ENCODE measurements around the gene DLX4.

DLX4 gene

GRCh38 chr17:50003911-50004310, 34.9 kb downstream of the DLX4 start:
- H3K36me3 ChIP-seq (ENCODE audit: control insufficient read depth in 1 of 2, insufficient read depth in 2 of 2, low read length in 2 of 2) = no peaks in the 10 kb centered on the region
- H3K27me3 ChIP-seq (ENCODE audit: control insufficient read depth in 1 of 2, insufficient read depth in 2 of 2, low read length in 2 of 2) = peaks cover 19 to 27% of the 10 kb centered on the region in 2 donors
- peaks cover 0 to 3% of the 10 kb centered on the region in 2 donors for H3K9me3 ChIP-seq (ENCODE audit: control insufficient read depth in 1 of 2, low read length in 2 of 2)
- no peak overlapping the region for H3K4me3 ChIP-seq (ENCODE audit: low read depth in 1 of 2, low read length in 2 of 2)
- no peak overlapping the region for H3K9ac ChIP-seq (ENCODE audit: low read depth in 1 of 2, low read length in 2 of 2)
- no peak overlapping the region for H3K27ac ChIP-seq (ENCODE audit: low read depth, low read length)
- H3K4me1 ChIP-seq (ENCODE audit: control insufficient read depth in 1 of 2, insufficient read depth in 2 of 2, low read length in 2 of 2) = no peaks in the 10 kb centered on the region

- no peaks in the 10 kb centered on the region for H3K36me3 ChIP-seq (ENCODE audit: control insufficient read depth in 1 of 2, insufficient read depth in 2 of 2, low read length in 2 of 2)
- H3K9me3 ChIP-seq (ENCODE audit: control insufficient read depth in 1 of 2, low read length in 2 of 2) = peaks cover 5 to 15% of the 10 kb centered on the region in 2 donors
- no peak overlapping the region for H3K4me3 ChIP-seq (ENCODE audit: low read depth in 1 of 2, low read length in 2 of 2)
- no peak overlapping the region for H3K9ac ChIP-seq (ENCODE audit: low read depth in 1 of 2, low read length in 2 of 2)
- no peak overlapping the region for H3K27ac ChIP-seq (ENCODE audit: low read depth, low read length)
- H3K4me1 ChIP-seq (ENCODE audit: control insufficient read depth in 1 of 2, insufficient read depth in 2 of 2, low read length in 2 of 2) = no peaks in the 10 kb centered on the region
- H3K27me3 ChIP-seq (ENCODE audit: control insufficient read depth in 1 of 2, insufficient read depth in 2 of 2, low read length in 2 of 2) = peaks cover 0 to 1% of the 10 kb centered on the region in 2 donors
Observed at GRCh38 chr17:50009282-50009681, 40.3 kb downstream of the DLX4 start.

GRCh38 chr17:50013079-50013478, 44.1 kb downstream of the DLX4 start:
- Histone ChIP-seq H3K27ac (ENCODE audit: low read depth, low read length) (no peak overlapping the region), H3K4me1 (ENCODE audit: control insufficient read depth in 1 of 2, insufficient read depth in 2 of 2, low read length in 2 of 2) (no peaks in the 10 kb centered on the region), H3K9ac (ENCODE audit: low read depth in 1 of 2, low read length in 2 of 2) (no peak overlapping the region), H3K27me3 (ENCODE audit: control insufficient read depth in 1 of 2, insufficient read depth in 2 of 2, low read length in 2 of 2) (no peaks in the 10 kb centered on the region), H3K4me3 (ENCODE audit: low read depth in 1 of 2, low read length in 2 of 2) (no peak overlapping the region), H3K9me3 (ENCODE audit: control insufficient read depth in 1 of 2, low read length in 2 of 2) (peaks cover 5 to 15% of the 10 kb centered on the region in 2 donors), H3K36me3 (ENCODE audit: control insufficient read depth in 1 of 2, insufficient read depth in 2 of 2, low read length in 2 of 2) (no peaks in the 10 kb centered on the region)

- H3K4me1 ChIP-seq (ENCODE audit: control insufficient read depth in 1 of 2, insufficient read depth in 2 of 2, low read length in 2 of 2) = no peaks in the 10 kb centered on the region
- H3K36me3 ChIP-seq (ENCODE audit: control insufficient read depth in 1 of 2, insufficient read depth in 2 of 2, low read length in 2 of 2) = no peaks in the 10 kb centered on the region
- H3K9me3 ChIP-seq (ENCODE audit: control insufficient read depth in 1 of 2, low read length in 2 of 2) = peaks cover 5 to 9% of the 10 kb centered on the region in 2 donors
- no peak overlapping the region for H3K27ac ChIP-seq (ENCODE audit: low read depth, low read length)
- H3K9ac ChIP-seq (ENCODE audit: low read depth in 1 of 2, low read length in 2 of 2) = no peak overlapping the region
- no peak overlapping the region for H3K4me3 ChIP-seq (ENCODE audit: low read depth in 1 of 2, low read length in 2 of 2)
- H3K27me3 ChIP-seq (ENCODE audit: control insufficient read depth in 1 of 2, insufficient read depth in 2 of 2, low read length in 2 of 2) = no peaks in the 10 kb centered on the region
Observed at GRCh38 chr17:50014471-50015088, 45.6 kb downstream of the DLX4 start.

GRCh38 chr17:50015146-50015545, 46.2 kb downstream of the DLX4 start:
- Histone ChIP-seq H3K27me3 (ENCODE audit: control insufficient read depth in 1 of 2, insufficient read depth in 2 of 2, low read length in 2 of 2) (no peaks in the 10 kb centered on the region), H3K9me3 (ENCODE audit: control insufficient read depth in 1 of 2, low read length in 2 of 2) (peaks cover 5 to 9% of the 10 kb centered on the region in 2 donors), H3K4me3 (ENCODE audit: low read depth in 1 of 2, low read length in 2 of 2) (no peak overlapping the region), H3K9ac (ENCODE audit: low read depth in 1 of 2, low read length in 2 of 2) (no peak overlapping the region), H3K36me3 (ENCODE audit: control insufficient read depth in 1 of 2, insufficient read depth in 2 of 2, low read length in 2 of 2) (no peaks in the 10 kb centered on the region), H3K4me1 (ENCODE audit: control insufficient read depth in 1 of 2, insufficient read depth in 2 of 2, low read length in 2 of 2) (no peaks in the 10 kb centered on the region), H3K27ac (ENCODE audit: low read depth, low read length) (no peak overlapping the region)

- H3K27ac ChIP-seq (ENCODE audit: low read depth, low read length) = no peak overlapping the region
- no peaks in the 10 kb centered on the region for H3K36me3 ChIP-seq (ENCODE audit: control insufficient read depth in 1 of 2, insufficient read depth in 2 of 2, low read length in 2 of 2)
- H3K9me3 ChIP-seq (ENCODE audit: control insufficient read depth in 1 of 2, low read length in 2 of 2) = no peaks in the 10 kb centered on the region
- H3K9ac ChIP-seq (ENCODE audit: low read depth in 1 of 2, low read length in 2 of 2) = no peak overlapping the region
- peaks cover 0 to 3% of the 10 kb centered on the region in 2 donors for H3K4me1 ChIP-seq (ENCODE audit: control insufficient read depth in 1 of 2, insufficient read depth in 2 of 2, low read length in 2 of 2)
- H3K4me3 ChIP-seq (ENCODE audit: low read depth in 1 of 2, low read length in 2 of 2) = no peak overlapping the region
- no peaks in the 10 kb centered on the region for H3K27me3 ChIP-seq (ENCODE audit: control insufficient read depth in 1 of 2, insufficient read depth in 2 of 2, low read length in 2 of 2)
Observed at GRCh38 chr17:50018909-50019308, 49.9 kb downstream of the DLX4 start.

GRCh38 chr17:50020841-50021599, 52.0 kb downstream of the DLX4 start:
- H3K9ac ChIP-seq (ENCODE audit: low read depth in 1 of 2, low read length in 2 of 2) = no peak overlapping the region
- H3K9me3 ChIP-seq (ENCODE audit: control insufficient read depth in 1 of 2, low read length in 2 of 2) = peaks cover 5 to 8% of the 10 kb centered on the region in 2 donors
- H3K27me3 ChIP-seq (ENCODE audit: control insufficient read depth in 1 of 2, insufficient read depth in 2 of 2, low read length in 2 of 2) = no peaks in the 10 kb centered on the region
- H3K4me1 ChIP-seq (ENCODE audit: control insufficient read depth in 1 of 2, insufficient read depth in 2 of 2, low read length in 2 of 2) = peaks cover 0 to 3% of the 10 kb centered on the region in 2 donors
- H3K27ac ChIP-seq (ENCODE audit: low read depth, low read length) = no peak overlapping the region
- H3K4me3 ChIP-seq (ENCODE audit: low read depth in 1 of 2, low read length in 2 of 2) = no peak overlapping the region
- no peaks in the 10 kb centered on the region for H3K36me3 ChIP-seq (ENCODE audit: control insufficient read depth in 1 of 2, insufficient read depth in 2 of 2, low read length in 2 of 2)

GRCh38 chr17:50021681-50022370, 52.8 kb downstream of the DLX4 start:
- peaks cover 5 to 8% of the 10 kb centered on the region in 2 donors for H3K9me3 ChIP-seq (ENCODE audit: control insufficient read depth in 1 of 2, low read length in 2 of 2)
- H3K36me3 ChIP-seq (ENCODE audit: control insufficient read depth in 1 of 2, insufficient read depth in 2 of 2, low read length in 2 of 2) = no peaks in the 10 kb centered on the region
- H3K4me3 ChIP-seq (ENCODE audit: low read depth in 1 of 2, low read length in 2 of 2) = no peak overlapping the region
- no peak overlapping the region for H3K9ac ChIP-seq (ENCODE audit: low read depth in 1 of 2, low read length in 2 of 2)
- H3K27ac ChIP-seq (ENCODE audit: low read depth, low read length) = no peak overlapping the region
- H3K27me3 ChIP-seq (ENCODE audit: control insufficient read depth in 1 of 2, insufficient read depth in 2 of 2, low read length in 2 of 2) = no peaks in the 10 kb centered on the region
- H3K4me1 ChIP-seq (ENCODE audit: control insufficient read depth in 1 of 2, insufficient read depth in 2 of 2, low read length in 2 of 2) = peaks cover 0 to 5% of the 10 kb centered on the region in 2 donors

GRCh38 chr17:50022463-50023130, 53.6 kb downstream of the DLX4 start:
- peaks cover 5 to 8% of the 10 kb centered on the region in 2 donors for H3K9me3 ChIP-seq (ENCODE audit: control insufficient read depth in 1 of 2, low read length in 2 of 2)
- no peak overlapping the region for H3K27ac ChIP-seq (ENCODE audit: low read depth, low read length)
- H3K27me3 ChIP-seq (ENCODE audit: control insufficient read depth in 1 of 2, insufficient read depth in 2 of 2, low read length in 2 of 2) = peaks cover 0 to 3% of the 10 kb centered on the region in 2 donors
- H3K4me1 ChIP-seq (ENCODE audit: control insufficient read depth in 1 of 2, insufficient read depth in 2 of 2, low read length in 2 of 2) = peaks cover 7 to 11% of the 10 kb centered on the region in 2 donors
- H3K4me3 ChIP-seq (ENCODE audit: low read depth in 1 of 2, low read length in 2 of 2) = no peak overlapping the region
- H3K36me3 ChIP-seq (ENCODE audit: control insufficient read depth in 1 of 2, insufficient read depth in 2 of 2, low read length in 2 of 2) = no peaks in the 10 kb centered on the region
- H3K9ac ChIP-seq (ENCODE audit: low read depth in 1 of 2, low read length in 2 of 2) = no peak overlapping the region

Measured in duodenal mucosa (tissue), 2 donors.